ENCODE measurements around the gene SLC1A7. TPM values are rescaled to one million over a fixed set of nuclear protein-coding genes. Genes with fewer than 3 reads are reported as not detected.

Gene SLC1A7
- total and polyA plus RNA-seq, 2 of the 13 experiments (the other 11 are each of a cell fraction or from before 2014, with no cell fraction given): 0.04 to 2.0 TPM

DNA sequence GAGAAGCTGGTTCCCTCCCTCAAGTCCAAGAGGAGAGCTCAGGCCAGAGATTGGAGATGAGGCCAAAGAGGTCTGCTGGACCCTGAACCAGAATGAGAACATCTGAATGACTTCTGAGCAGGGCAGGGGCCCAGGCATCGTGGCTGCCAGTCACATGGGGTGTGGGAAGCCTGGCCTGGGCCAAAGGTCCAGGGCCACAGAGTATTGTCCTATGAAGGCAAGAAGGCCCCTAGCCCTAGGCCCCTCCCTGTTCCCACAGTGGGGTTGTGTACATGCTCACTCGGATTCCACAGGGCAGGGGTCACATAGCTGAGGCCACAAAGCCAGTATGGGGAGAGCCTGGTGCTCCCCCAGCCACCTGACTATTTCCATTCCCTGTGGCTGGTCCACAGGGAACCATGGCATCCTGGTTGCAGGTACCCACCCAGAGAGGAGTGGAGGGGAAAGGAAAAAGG lies 18.5 kb upstream of the SLC1A7 start (continued):
- no peak for TF ChIP-seq FOXA1 (IDR thresholded peaks at IDR 0.05)
- peak; percentile 94 for TF ChIP-seq FOXA1 (CRISPR knock-in tag; IDR thresholded peaks at IDR 0.05)
- TF ChIP-seq SRSF1 (optimal IDR thresholded peaks at IDR 0.05; ENCODE audit: low read depth, low read length): no peak
- peak; percentile 90; the same call in 1 of the 2 replicates for TF ChIP-seq ZSCAN9 (CRISPR knock-in tag; IDR thresholded peaks at IDR 0.05; ENCODE audit: borderline replicate concordance)
- no peak for TF ChIP-seq ZNF777 (CRISPR knock-in tag; IDR thresholded peaks at IDR 0.05)
- TF ChIP-seq, protein P1, sequence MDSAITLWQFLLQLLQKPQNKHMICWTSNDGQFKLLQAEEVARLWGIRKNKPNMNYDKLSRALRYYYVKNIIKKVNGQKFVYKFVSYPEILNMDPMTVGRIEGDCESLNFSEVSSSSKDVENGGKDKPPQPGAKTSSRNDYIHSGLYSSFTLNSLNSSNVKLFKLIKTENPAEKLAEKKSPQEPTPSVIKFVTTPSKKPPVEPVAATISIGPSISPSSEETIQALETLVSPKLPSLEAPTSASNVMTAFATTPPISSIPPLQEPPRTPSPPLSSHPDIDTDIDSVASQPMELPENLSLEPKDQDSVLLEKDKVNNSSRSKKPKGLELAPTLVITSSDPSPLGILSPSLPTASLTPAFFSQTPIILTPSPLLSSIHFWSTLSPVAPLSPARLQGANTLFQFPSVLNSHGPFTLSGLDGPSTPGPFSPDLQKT (CRISPR knock-in tag; IDR thresholded peaks at IDR 0.05; ENCODE audit: borderline replicate concordance): no peak
- TF ChIP-seq, protein P2, sequence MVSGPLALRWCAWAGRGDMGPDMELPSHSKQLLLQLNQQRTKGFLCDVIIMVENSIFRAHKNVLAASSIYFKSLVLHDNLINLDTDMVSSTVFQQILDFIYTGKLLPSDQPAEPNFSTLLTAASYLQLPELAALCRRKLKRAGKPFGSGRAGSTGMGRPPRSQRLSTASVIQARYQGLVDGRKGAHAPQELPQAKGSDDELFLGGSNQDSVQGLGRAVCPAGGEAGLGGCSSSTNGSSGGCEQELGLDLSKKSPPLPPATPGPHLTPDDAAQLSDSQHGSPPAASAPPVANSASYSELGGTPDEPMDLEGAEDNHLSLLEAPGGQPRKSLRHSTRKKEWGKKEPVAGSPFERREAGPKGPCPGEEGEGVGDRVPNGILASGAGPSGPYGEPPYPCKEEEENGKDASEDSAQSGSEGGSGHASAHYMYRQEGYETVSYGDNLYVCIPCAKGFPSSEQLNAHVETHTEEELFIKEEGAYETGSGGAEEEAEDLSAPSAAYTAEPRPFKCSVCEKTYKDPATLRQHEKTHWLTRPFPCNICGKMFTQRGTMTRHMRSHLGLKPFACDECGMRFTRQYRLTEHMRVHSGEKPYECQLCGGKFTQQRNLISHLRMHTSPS (CRISPR knock-in tag; IDR thresholded peaks at IDR 0.05; ENCODE audit: low read depth): peak; percentile 95
- TF ChIP-seq SIX4 (CRISPR knock-in tag; IDR thresholded peaks at IDR 0.05): peak; percentile 82
- peak; percentile 93; the same call in 1 of the 2 replicates for TF ChIP-seq ZNF816 (CRISPR knock-in tag; IDR thresholded peaks at IDR 0.05; ENCODE audit: borderline replicate concordance)
- TF ChIP-seq HES4 (CRISPR knock-in tag; IDR thresholded peaks at IDR 0.05; ENCODE audit: borderline replicate concordance): no peak
- TF ChIP-seq, protein P3, sequence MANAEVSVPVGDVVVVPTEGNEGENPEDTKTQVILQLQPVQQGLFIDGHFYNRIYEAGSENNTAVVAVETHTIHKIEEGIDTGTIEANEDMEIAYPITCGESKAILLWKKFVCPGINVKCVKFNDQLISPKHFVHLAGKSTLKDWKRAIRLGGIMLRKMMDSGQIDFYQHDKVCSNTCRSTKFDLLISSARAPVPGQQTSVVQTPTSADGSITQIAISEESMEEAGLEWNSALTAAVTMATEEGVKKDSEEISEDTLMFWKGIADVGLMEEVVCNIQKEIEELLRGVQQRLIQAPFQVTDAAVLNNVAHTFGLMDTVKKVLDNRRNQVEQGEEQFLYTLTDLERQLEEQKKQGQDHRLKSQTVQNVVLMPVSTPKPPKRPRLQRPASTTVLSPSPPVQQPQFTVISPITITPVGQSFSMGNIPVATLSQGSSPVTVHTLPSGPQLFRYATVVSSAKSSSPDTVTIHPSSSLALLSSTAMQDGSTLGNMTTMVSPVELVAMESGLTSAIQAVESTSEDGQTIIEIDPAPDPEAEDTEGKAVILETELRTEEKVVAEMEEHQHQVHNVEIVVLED (CRISPR knock-in tag; IDR thresholded peaks at IDR 0.05; ENCODE audit: borderline replicate concordance): peak; percentile 65; the same call in 1 of the 2 replicates
- TF ChIP-seq BORCS8-MEF2B (CRISPR knock-in tag; IDR thresholded peaks at IDR 0.05): peak; percentile 75; the same call in 1 of the 2 replicates
- peak; percentile 73 for TF ChIP-seq DMAP1 (CRISPR knock-in tag; IDR thresholded peaks at IDR 0.05)
- no peak for TF ChIP-seq TGIF2 (CRISPR knock-in tag; IDR thresholded peaks at IDR 0.05)
- TF ChIP-seq SUZ12 (IDR thresholded peaks at IDR 0.05; ENCODE audit: low read depth, low read length): no peak
- TF ChIP-seq NONO (IDR thresholded peaks at IDR 0.05): no peak
- TF ChIP-seq NONO (CRISPR knock-in tag; conservative IDR thresholded peaks at IDR 0.05): peak; percentile 91
- peak; percentile 51 for TF ChIP-seq PHF20 (CRISPR knock-in tag; IDR thresholded peaks at IDR 0.05)
- TF ChIP-seq XRCC5 (optimal IDR thresholded peaks at IDR 0.05; ENCODE audit: low read length): peak; percentile 59
- TF ChIP-seq ZBTB7A (CRISPR knock-in tag; IDR thresholded peaks at IDR 0.05): peak; percentile 86; the same call in 1 of the 2 replicates
- TF ChIP-seq, protein P4, sequence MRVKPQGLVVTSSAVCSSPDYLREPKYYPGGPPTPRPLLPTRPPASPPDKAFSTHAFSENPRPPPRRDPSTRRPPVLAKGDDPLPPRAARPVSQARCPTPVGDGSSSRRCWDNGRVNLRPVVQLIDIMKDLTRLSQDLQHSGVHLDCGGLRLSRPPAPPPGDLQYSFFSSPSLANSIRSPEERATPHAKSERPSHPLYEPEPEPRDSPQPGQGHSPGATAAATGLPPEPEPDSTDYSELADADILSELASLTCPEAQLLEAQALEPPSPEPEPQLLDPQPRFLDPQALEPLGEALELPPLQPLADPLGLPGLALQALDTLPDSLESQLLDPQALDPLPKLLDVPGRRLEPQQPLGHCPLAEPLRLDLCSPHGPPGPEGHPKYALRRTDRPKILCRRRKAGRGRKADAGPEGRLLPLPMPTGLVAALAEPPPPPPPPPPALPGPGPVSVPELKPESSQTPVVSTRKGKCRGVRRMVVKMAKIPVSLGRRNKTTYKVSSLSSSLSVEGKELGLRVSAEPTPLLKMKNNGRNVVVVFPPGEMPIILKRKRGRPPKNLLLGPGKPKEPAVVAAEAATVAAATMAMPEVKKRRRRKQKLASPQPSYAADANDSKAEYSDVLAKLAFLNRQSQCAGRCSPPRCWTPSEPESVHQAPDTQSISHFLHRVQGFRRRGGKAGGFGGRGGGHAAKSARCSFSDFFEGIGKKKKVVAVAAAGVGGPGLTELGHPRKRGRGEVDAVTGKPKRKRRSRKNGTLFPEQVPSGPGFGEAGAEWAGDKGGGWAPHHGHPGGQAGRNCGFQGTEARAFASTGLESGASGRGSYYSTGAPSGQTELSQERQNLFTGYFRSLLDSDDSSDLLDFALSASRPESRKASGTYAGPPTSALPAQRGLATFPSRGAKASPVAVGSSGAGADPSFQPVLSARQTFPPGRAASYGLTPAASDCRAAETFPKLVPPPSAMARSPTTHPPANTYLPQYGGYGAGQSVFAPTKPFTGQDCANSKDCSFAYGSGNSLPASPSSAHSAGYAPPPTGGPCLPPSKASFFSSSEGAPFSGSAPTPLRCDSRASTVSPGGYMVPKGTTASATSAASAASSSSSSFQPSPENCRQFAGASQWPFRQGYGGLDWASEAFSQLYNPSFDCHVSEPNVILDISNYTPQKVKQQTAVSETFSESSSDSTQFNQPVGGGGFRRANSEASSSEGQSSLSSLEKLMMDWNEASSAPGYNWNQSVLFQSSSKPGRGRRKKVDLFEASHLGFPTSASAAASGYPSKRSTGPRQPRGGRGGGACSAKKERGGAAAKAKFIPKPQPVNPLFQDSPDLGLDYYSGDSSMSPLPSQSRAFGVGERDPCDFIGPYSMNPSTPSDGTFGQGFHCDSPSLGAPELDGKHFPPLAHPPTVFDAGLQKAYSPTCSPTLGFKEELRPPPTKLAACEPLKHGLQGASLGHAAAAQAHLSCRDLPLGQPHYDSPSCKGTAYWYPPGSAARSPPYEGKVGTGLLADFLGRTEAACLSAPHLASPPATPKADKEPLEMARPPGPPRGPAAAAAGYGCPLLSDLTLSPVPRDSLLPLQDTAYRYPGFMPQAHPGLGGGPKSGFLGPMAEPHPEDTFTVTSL (CRISPR knock-in tag; IDR thresholded peaks at IDR 0.05; ENCODE audit: borderline replicate concordance): peak; percentile 94
- peak; percentile 40; the same call in 1 of the 2 replicates for TF ChIP-seq STAG1 (CRISPR knock-in tag; IDR thresholded peaks at IDR 0.05)
- no peak for TF ChIP-seq MBD4 (IDR thresholded peaks at IDR 0.05; ENCODE audit: borderline replicate concordance, low read length)

Data from HepG2 (cell line).